Activated T-cell treated with anti-CD3 and anti-CD28 coated beads for 48 hours (primary cell): ENCODE data around the gene EOGT.

Source experiments
- DNase-seq: peaks from one replicate; pipeline ENCODE4 v3.0.0-alpha.2; 2020; ENCODE audit warnings: low read depth

The EOGT gene

DNA sequence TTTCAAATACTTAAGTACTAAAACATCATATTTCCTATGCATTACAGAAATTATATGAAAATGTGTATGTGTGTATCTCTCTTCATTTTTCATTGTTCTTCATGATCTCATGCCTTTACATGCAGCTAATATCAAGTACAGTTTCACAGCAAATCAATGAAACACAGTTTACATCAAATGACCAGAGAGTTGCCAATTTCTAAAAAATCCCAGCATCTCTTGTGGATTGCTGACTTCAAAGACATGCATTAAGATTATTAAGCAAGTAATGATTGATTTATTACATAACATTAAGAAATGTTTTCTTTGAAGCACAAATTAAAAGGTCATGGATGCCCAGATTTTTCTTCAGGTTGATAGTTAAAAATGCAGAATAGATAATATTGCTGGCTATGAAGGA lies 50.1 kb downstream of the EOGT start:
- DNase-seq = no peak

DNA sequence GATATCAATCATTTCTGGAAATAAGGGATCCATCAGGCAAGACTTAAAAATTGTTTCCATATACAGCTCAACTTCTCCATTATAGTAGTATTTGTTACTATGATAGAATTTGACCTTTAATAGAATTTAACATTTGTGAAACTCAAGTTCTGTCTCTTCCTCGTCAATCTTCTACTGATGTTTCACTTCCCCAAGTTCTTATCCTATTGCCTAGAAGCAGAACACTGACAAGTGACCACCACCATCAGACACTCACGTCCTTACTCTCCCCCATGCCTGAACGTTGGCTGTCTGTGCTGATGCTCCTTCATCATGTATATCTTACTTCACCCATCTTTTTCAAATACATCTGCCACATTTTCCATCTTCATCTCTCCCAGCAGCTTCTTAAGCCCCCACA lies 54.6 kb downstream of the EOGT start:
- DNase-seq = no peak

DNA sequence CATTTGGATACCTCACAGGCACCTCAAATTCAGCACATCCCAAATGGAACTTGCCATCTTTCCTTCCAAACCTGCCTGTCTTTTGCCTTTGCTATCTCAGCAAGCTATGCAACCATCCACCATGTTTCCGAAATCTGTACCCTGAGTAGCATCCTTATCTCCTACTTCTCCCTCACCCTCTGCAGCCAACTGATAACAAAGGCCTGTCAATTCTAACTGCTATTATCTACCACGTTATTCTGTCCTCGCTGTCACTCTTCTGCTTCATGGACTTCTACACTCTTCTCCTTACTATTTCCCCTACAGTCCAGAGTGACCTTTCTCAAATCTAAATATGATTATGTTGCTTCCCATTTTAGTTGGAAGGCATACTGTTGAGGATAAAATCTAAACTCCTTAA lies 55.6 kb downstream of the EOGT start:
- no peak for DNase-seq

DNA sequence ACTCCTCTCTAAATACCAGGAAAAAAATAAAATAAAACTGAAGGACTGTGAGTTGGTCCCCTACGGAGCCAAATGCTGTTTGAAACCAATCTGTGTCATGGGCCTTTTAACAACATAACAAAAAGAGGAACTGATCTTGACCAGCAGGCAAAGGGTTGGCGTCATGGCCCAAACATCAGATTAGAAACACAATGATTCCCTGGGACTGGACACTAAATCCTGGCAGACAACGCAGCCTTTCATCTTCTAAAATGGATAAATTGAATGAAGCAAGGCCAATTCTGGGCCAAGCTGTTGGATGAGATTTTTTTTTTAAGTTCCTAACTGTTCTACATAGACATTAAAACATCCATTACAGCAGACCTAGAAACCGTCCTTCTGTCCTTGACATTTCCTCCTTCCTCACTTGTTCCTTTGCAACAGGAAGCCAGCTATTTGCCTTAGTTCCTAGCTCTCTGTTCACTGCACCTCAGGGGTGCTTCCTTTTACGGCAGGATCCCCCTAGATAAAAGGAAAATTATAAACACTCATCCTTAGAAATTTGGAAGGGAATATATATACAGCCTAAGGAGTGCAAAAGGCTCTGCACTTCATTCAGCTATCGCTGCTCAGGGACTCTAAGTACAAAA lies 59.6 kb downstream of the EOGT start:
- no peak for DNase-seq

DNA sequence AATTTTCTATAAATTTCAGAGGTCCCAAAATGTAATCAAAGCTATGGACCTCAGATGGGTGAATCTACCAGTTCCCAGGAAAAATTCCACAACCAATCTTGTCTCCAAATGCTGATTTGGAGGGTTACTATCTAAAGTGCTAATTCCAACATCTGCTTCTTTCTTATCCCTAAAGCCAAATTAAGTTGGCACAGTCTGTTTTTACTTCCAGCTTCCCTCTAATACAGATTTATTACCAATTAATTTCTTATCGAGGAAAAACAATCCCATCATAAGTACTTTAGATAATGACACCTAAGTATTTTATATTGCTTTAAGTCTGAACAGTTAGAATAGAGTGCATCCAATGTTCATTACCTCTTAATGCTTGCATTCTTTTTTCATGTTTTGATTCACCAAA lies 68.3 kb downstream of the EOGT start:
- no peak for DNase-seq

DNA sequence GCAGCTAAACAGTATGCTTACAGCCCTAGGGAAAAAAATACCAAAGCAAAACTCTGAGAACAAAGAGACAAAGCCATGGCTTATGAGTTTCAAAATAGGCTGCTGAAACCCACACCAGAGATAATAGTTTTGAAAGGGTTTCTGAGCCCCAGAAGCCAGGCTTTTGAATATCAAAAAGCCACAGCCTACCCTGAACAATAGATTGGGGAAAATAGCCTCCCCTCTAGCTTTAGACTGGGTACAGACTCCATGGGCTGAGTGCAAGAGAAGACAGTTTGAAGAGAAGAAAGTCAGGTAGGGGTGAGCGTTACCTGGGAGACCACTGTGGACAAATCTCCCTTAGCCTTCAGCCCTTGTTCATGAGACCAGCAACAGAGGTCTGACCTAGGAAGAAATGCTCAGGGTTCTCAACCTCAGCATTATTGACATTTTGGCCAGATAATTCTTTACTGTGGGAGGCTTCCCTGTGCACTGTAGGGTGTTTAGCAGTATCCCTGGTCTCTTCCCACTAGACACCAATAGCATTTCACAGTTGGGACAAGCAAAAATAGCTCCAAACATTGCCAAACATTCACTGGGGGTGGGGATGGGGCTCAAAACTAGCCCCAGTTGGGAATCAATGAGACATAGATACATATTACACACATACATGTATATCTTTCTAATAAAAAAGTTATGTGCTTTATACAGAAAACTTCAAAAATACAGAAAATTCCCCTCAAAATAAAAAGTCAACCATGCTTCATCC lies 69.6 kb downstream of the EOGT start:
- no peak for DNase-seq

DNA sequence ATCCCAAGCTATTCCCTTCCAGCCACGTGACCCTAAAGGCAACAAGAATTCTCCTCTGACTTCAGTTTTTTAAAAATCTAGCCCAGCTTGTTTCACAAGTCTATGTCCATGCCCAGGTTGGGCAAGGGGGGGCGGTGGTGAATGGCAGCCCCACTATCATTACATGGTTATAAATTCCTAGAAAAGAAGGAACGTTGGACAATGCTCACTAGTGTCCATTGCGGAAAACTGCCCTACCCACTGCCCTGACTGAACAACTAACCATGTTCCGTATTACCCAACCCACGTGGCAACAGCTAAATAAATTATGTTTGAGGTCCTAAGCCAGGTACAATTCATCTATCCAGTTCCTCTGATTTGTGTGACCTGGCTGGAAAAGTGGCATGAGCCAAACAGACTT lies 72.4 kb downstream of the EOGT start:
- no peak for DNase-seq

DNA sequence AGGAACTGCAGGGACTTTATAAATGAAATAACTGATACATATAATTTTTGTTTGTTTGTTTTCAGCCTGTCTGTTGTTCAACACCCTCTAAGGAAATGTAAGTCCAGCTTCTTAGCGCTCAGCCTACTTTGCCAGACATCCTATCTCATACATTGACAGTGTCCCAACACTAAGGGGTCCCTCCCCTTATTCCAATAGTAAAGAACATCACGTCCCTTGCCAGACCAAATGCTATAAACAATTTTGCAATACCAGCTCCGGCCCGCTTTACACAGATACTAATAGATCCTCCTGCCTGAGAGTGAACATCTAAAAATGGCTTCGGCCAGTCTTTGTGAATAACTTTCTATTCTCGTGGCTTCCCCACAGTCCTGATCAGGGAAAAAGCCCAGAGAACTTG lies 76.6 kb downstream of the EOGT start:
- no peak for DNase-seq

DNA sequence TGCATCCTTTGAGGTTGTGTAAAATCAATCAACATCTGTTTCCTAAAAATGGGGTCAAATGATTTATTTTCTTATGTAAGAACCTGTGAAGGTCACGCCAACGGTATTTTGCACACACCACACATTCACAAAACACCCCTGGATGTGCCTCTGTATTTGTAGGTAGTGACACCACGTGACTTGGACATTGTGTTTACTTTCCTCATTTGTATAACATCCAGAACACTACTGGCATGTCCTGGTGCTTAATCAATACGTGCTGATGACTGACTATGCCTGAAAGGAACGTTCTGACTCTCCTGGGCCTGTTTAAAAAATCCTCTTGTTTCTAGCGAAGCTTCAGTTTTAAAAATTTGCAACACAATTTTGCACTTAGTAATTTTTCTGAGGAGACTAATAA lies 77.7 kb downstream of the EOGT start:
- DNase-seq = no peak

DNA sequence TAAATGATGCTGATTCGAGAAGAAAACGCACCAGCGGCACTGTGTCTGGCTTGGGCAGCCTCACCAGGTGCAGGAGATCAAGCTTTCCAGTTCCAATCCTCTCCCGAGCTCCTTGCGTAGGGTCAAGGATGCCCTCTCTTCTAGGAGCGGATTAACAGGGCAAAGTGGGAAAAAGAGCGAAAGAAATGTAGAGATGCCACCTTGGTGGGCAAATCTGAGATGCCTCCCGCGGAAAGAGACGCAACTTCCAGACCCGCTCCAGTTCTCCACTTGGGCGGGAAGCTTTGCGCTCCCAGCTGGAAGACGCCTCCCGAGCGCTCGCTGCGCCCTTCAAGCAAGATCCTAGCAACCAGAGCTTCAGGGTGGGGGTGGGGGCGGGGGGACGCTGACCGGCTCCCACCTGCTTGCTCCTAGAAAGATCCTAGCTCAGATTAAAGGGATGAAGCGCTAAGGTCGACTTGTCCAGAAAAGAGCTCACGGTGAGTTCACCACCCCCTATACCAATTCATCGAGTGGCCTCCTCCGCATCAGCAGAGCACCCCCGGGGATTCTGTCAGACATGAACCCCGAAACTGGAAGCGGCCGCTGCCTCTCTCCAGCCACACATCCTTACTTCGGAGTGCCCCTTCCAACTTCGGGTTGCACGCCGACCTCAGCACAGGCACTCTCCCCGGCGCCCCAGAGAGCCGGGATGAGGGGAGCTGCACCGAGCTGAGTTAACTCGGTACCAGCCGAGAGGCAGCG lies 81.9 kb downstream of the EOGT start:
- no peak for DNase-seq
